HL-60 (cell line): Measurements from ENCODE around the gene PREB.

Source experiments
- CTCF ChIP-seq: IDR thresholded peaks from one replicate; pipeline ENCODE4 v1.5.1; 2011; ENCODE audit warnings: low read length, control low read depth, inconsistent platforms; ENCODE audit not compliant: insufficient read depth
- GABPA ChIP-seq: IDR thresholded peaks from 2 replicates; pipeline ENCODE4 v1.6.1; 2012; ENCODE audit warnings: low read depth
- POLR2AphosphoS5 ChIP-seq: IDR thresholded peaks from 2 replicates; pipeline ENCODE4 v1.6.1; 2012; ENCODE audit warnings: low read depth

DNA sequence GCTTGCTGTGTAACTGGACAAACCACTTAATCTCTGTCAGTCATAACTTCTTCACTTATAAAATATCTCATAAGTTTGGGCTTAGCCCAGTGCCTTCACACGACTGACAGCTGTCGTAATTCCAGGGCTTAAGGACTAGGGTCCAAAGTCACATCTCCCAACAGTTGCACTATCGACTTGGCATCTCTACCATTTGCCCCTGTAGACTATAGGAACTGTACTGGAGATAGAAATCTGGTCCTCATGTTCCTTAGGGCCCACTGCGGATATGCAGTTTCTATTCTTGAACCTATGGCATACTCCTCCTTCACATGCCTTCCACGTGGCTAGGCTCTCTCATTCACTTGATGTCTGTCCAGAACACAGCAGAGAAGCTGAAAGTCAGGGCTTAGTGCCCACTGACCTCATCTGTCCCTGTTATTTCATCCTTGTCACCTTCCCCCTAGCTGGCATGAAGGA is 8.2 kb downstream of the PREB start:
- TF ChIP-seq GABPA (no peak), CTCF (no peak), POLR2AphosphoS5 (no peak)
